ENCODE data around the gene GPC3. TPM values are rescaled to one million over a fixed set of nuclear protein-coding genes. Genes with fewer than 3 reads are reported as not detected.

Gene GPC3
- total and polyA plus RNA-seq, 7 donors, result 0.43 to 2.3 (median 1.4) TPM

- no peak for ATAC-seq
- intact Hi-C loops (cut with DNase I), result no loop called here
- no peak overlapping the region for H3K27ac ChIP-seq
- no peaks in the 10 kb centered on the region for H3K36me3 ChIP-seq (ENCODE audit: insufficient read depth in 1 of 2, low read depth in 1 of 2)
- no peak for DNase-seq
- WGBS, 3 donors, result 62 to 84% (median 82%) methylated on average over 3 of the region's 3 CpGs
- H3K4me3 ChIP-seq, result no peak overlapping the region
- no peaks in the 10 kb centered on the region for H3K9me3 ChIP-seq
- no peaks in the 10 kb centered on the region for H3K27me3 ChIP-seq (ENCODE audit: insufficient read depth in 3 of 3, low read length in 2 of 3)
- TF ChIP-seq CTCF (IDR thresholded peaks at IDR 0.05), result no peak
- no peaks in the 10 kb centered on the region for H3K4me1 ChIP-seq
These were observed 474.4 kb downstream of the GPC3 start for GRCh38 chrX:133511041-133511440.

- 61 to 77% (median 67%) methylated on average over 10 of the region's 10 CpGs for WGBS, 3 donors
- intact Hi-C loops (cut with DNase I), result no loop called here
- H3K27ac ChIP-seq, result no peak overlapping the region
- no peaks in the 10 kb centered on the region for H3K36me3 ChIP-seq (ENCODE audit: insufficient read depth in 1 of 2, low read depth in 1 of 2)
- no peak for TF ChIP-seq CTCF (IDR thresholded peaks at IDR 0.05)
- no peaks in the 10 kb centered on the region for H3K27me3 ChIP-seq (ENCODE audit: insufficient read depth in 3 of 3, low read length in 2 of 3)
- DNase-seq (no peak), ATAC-seq (no peak)
- peaks cover 7% of the 10 kb centered on the region for H3K4me1 ChIP-seq
- H3K4me3 ChIP-seq, result no peak overlapping the region
- no peaks in the 10 kb centered on the region for H3K9me3 ChIP-seq
These were observed 488.0 kb downstream of the GPC3 start for GRCh38 chrX:133497356-133497755.

GRCh38 chrX:133495464-133496391, 489.7 kb downstream of the GPC3 start:
- no peaks in the 10 kb centered on the region for H3K9me3 ChIP-seq
- intact Hi-C loops (cut with DNase I), result no loop called here
- H3K27me3 ChIP-seq (ENCODE audit: insufficient read depth in 3 of 3, low read length in 2 of 3), result no peaks in the 10 kb centered on the region
- ATAC-seq (peak; percentile 44 to 84 (median 72)), DNase-seq (peak; percentile 64 to 75)
- no peaks in the 10 kb centered on the region for H3K36me3 ChIP-seq (ENCODE audit: insufficient read depth in 1 of 2, low read depth in 1 of 2)
- no peak for TF ChIP-seq CTCF (IDR thresholded peaks at IDR 0.05)
- H3K27ac ChIP-seq, result peak overlapping the region; percentile 7
- WGBS, 3 donors, result 19 to 26% (median 24%) methylated on average over 16 of the region's 16 CpGs
- H3K4me1 ChIP-seq, result peaks cover 7% of the 10 kb centered on the region
- peak overlapping the region; percentile 30 for H3K4me3 ChIP-seq

GRCh38 chrX:133493366-133493765, 492.0 kb downstream of the GPC3 start:
- no peak for DNase-seq
- no peak for TF ChIP-seq CTCF (IDR thresholded peaks at IDR 0.05)
- Histone ChIP-seq H3K36me3 (ENCODE audit: insufficient read depth in 1 of 2, low read depth in 1 of 2) (no peaks in the 10 kb centered on the region), H3K27ac (no peak overlapping the region), H3K27me3 (ENCODE audit: insufficient read depth in 3 of 3, low read length in 2 of 3) (peaks cover 0 to 3% (median 0%) of the 10 kb centered on the region in 3 donors), H3K4me1 (peaks cover 7% of the 10 kb centered on the region), H3K9me3 (no peaks in the 10 kb centered on the region), H3K4me3 (no peak overlapping the region)
- 68 to 97% (median 73%) methylated on average over 4 of the region's 4 CpGs for WGBS, 3 donors
- intact Hi-C loops (cut with DNase I), result no loop called here
- ATAC-seq, result peak in 3 of 4 donors; percentile 14 to 67 (median 37)
